Epithelial cell of esophagus (primary cell): Measurements from ENCODE around the gene KRT71.

Source experiments
- DNase-seq: peaks from one replicate; pipeline ENCODE4 v3.0.0; 2010; ENCODE audit warnings: low read depth
- H3K4me3 ChIP-seq: 2 replicates; pipeline ENCODE4 v1.5.1; 2011; ENCODE audit warnings: mild to moderate bottlenecking, low read length, control low read depth
- CTCF ChIP-seq: IDR thresholded peaks from 2 replicates; pipeline ENCODE4 v1.5.1; 2011; ENCODE audit warnings: low read depth, mild to moderate bottlenecking, low read length, control low read depth, inconsistent platforms; ENCODE audit not compliant: insufficient read depth; ENCODE audit errors: missing control alignments

KRT71 gene

GRCh38 chr12:52524241-52524897, 28.6 kb downstream of the KRT71 start:
- peak overlapping the region; percentile 10 for H3K4me3 ChIP-seq
- TF ChIP-seq CTCF: no peak
- DNase-seq: peak; percentile 86

- peak; percentile 80 for DNase-seq
- no peak for TF ChIP-seq CTCF
- H3K4me3 ChIP-seq: peak overlapping the region; percentile 75
These were observed 29.1 kb downstream of the KRT71 start for GRCh38 chr12:52523824-52524223.

GRCh38 chr12:52522346-52523011, 30.5 kb downstream of the KRT71 start:
- TF ChIP-seq CTCF: no peak
- peak; percentile 98 for DNase-seq
- peak overlapping the region; percentile 75 for H3K4me3 ChIP-seq

- H3K4me3 ChIP-seq: peak overlapping the region; percentile 75
- peak; percentile 93 for DNase-seq
- TF ChIP-seq CTCF: no peak
These were observed 31.2 kb downstream of the KRT71 start for GRCh38 chr12:52521568-52522266.

- H3K4me3 ChIP-seq: peak overlapping the region; percentile 75
- TF ChIP-seq CTCF: no peak
- DNase-seq: peak; percentile 98
These were observed 31.8 kb downstream of the KRT71 start for GRCh38 chr12:52521175-52521567.

- H3K4me3 ChIP-seq: peak within 1 kb of the TSS; percentile 75
- peak; percentile 100 for DNase-seq
- TF ChIP-seq CTCF: no peak
These were observed 32.9 kb downstream of the KRT71 start, which contains the start of gene KRT5 for GRCh38 chr12:52519826-52520662. Gene KRT5, minus strand, starts transcription at chr12:52520394. Its CDS starts 98 bp downstream, at chr12:52520296.
